ENCODE results near the gene IGSF11.
"Not testable (repeated sequence)": the region's sequence is repeated elsewhere in the genome, so short reads cannot be mapped to it uniquely, and the experiment has no call there.

Gene IGSF11, protein sequence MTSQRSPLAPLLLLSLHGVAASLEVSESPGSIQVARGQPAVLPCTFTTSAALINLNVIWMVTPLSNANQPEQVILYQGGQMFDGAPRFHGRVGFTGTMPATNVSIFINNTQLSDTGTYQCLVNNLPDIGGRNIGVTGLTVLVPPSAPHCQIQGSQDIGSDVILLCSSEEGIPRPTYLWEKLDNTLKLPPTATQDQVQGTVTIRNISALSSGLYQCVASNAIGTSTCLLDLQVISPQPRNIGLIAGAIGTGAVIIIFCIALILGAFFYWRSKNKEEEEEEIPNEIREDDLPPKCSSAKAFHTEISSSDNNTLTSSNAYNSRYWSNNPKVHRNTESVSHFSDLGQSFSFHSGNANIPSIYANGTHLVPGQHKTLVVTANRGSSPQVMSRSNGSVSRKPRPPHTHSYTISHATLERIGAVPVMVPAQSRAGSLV

DNA sequence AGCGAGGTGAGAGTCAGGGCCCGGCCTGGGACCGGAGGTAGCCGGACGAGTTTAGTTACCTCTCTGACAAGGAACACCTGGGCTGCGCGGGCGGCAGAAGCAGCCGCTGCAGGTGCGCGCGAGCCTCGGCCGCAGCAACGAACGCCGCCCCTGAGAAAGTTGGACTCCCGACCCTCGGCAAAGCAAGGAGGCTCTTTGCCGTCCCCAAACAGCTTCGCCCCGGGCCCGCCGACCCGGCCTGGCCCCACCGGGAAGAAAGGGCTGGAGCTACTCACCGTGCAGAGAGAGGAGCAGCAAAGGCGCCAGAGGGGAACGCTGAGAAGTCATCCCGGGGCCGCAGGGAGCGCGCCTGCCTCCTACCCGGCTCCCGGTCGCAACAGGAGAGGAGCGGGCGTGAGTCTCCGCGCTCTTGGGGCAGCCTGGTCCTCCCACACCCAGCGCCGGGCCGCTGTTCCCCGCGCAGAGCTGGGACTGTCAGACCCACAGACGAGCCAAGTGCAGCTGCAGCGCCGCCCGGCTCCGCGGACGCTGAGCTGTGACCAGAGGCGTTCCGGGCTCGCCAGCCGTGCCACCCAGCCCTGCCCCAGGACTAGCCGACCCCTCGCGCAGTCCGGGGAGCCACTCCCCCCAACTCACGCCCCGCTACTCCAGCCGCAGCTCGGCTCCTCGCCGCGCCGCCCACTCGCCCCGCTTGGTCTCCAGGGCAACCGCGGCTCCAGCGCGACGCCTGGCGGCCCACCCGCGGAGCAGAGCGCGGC is at the start of gene IGSF11:
TSS of gene IGSF11 (minus strand) at position 591 of the 758 bp plus-strand sequence. CDS start at position 327, 264 bp downstream.
- DNase-seq, result peak; percentile 64 to 68

DNA sequence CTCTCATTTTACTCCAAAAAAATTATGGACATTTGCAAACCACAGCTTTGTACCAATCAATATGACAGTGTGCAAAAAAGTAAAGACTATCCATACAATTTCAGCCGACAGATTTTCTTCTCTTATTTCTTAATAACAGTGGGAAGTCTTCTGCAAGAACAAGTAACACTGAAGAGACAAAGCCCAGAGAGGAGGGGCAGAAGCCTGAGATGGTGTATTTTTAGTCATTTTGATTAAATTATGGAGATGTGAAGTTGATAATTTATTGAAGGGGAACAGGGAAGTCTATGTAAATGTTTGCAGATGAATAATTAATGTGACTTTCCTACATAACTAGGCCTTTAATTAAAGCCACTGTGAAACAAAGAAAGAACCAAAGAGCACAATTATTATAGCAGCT is 45.7 kb upstream of the IGSF11 start:
- no peak for DNase-seq

DNA sequence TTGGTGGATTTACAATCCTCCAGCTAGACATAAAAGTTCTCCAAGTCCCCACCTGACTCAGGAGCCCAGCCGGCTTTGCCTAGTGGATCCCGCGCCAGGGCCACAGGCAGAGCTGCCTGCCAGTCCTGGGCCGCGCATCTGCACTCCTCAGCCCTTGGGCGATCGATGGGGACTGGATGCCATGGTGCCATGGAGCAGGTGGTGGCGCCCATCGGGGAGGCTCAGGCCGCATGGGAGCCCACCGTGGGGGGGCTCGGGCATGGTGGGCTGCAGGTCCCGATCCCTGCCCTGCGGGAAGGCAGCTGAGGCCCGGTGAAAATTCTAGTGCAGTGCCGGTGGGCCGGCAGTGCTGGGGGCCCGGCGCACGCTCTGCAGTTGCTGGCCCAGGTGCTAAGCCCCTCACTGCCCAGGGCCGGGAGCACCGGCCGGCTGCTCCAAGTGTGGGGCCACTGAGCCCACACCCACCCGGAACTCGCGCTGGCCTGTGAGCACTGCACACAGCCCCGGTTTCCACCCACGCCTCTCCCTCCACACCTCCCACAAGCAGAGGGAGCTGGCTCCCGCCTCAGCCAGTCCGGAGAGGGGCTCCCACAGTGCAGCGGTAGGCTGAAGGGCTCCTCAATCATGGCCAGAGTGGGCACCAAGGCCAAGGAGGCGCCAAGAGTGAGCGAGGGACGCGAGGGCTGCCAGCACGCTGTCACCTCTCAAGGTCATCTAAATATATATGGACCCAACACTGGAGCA is 38.8 kb upstream of the IGSF11 start:
- DNase-seq, result no peak

DNA sequence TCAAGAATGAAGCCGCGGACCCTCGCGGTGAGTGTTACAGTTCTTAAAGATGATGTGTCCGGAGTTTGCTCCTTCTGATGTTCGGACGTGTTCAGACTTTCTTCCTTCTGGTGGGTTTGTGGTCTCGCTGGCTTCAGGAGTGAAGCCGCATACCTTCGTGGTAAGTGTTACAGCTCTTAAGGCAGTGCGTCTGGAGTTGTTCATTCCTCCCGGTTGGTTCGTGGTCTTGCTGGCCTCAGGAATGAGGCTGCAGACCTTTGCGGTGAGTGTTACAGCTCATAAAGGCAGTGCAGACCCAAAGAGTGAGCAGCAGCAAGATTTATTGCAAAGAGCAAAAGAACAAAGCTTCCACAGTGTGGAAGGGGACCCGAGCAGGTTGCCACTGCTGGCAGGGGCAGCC is 37.8 kb upstream of the IGSF11 start:
- DNase-seq, result not testable (repeated sequence)

DNA sequence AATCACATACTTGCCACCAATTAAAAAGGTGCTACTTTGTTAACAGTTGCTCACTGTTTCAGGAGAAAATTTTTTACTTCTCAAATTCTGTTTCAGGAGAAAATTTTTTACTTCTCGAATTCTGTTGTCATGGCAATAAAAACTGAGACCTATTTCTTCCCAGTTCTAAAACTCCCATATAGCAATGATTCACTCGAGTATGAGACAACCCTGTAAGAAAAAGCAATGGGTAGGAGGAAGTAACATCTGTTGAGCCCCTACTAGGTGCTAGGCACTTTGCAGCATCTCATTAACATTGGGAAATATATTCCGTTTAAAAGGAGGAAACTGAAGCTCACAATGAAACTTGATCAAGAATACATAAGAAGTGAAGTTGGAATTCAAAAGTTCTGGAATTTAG is 35.1 kb upstream of the IGSF11 start:
- no peak for DNase-seq

DNA sequence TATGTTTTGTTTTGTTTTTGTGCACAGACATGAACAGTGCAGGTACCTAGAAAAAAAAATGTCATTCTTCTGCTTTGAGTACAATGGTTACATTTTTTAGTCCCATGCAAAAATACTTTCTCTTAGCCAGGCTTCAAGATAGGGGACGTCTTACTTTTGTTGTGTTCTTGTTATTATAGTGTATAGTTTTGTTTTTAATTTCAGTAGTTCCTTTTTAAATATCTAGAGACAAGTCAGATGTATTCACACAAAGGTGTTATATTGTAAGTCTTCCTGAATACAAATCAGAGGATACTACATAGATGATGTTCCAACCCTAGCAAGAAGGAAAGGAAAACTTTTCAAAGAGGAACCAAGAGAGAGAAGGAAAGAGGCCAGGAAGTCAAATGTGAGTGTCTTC is 28.8 kb upstream of the IGSF11 start:
- no peak for DNase-seq

DNA sequence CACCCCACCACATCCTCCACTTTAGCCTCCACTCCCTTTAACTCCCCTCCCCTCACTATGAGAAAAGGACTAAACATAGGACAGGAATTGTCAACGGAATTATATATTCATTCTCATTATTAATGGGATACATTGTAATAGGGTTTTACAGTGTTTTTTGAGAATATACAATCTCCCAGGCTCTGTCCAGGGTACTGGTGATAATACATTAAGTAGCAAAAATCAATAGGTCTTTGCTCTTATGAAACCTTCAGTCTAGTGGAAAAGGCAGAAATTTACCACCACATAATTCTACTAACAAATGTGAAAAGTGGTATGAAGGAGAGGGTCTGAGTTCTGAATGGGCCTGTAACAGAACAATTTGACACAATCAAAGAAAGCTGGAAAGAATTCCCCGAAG is 28.2 kb upstream of the IGSF11 start:
- no peak for DNase-seq

DNA sequence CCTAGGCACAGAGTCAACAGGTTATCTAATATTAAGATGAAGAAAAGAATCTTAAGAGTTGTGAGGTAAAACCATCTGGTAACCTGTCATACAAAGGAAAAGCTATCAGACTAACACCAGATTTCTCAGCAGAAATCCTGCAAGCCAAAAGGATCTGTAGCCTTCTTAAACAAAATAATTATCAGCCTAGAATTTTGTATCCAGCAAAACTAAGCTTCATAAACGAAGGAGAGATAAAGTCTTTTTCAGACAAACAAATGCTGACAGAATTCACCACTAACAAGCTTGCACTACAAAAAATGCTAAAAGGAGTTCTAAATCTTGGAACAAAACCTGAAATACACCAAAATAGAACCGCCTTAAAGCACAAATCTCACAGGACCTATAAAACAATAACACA is 9.9 kb upstream of the IGSF11 start:
- no peak for DNase-seq

DNA sequence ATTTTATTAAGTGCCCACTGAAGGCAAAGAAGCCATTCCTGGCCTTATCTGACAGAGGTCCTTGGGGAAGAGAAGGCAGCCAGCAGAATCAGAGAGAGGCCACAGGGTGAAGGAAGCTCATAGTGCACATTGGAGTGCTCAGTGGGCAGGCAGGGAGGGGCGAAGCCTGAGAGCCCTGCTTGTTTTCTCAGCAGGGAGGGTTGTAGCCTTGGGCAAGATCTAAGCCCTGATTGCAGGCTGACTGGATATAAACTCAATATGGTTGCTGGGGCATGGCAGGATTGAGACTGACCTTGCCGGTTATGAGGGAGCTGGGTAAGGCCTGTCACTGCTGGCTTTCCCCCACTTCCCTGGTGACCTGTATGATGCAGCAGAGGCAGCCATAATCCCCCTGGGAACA is 7.5 kb upstream of the IGSF11 start:
- DNase-seq, result no peak

DNA sequence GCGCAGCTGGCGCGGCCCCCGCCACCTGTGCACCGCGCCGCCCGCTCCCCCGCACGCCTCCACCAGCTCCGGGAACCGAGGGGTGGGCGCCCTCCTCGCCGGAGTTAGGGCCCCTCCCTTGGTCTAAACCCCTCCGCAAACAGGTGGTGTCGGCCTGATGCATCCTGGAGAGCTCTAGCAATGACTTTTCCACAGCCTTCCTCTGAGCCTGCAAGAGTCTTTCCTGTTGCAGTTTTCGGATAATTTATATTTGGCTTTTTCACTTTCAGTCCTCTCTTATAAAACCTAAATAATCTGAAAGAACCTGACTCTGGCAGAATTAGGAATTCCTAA is 334 bp upstream of the IGSF11 start:
- no peak for DNase-seq

DNA sequence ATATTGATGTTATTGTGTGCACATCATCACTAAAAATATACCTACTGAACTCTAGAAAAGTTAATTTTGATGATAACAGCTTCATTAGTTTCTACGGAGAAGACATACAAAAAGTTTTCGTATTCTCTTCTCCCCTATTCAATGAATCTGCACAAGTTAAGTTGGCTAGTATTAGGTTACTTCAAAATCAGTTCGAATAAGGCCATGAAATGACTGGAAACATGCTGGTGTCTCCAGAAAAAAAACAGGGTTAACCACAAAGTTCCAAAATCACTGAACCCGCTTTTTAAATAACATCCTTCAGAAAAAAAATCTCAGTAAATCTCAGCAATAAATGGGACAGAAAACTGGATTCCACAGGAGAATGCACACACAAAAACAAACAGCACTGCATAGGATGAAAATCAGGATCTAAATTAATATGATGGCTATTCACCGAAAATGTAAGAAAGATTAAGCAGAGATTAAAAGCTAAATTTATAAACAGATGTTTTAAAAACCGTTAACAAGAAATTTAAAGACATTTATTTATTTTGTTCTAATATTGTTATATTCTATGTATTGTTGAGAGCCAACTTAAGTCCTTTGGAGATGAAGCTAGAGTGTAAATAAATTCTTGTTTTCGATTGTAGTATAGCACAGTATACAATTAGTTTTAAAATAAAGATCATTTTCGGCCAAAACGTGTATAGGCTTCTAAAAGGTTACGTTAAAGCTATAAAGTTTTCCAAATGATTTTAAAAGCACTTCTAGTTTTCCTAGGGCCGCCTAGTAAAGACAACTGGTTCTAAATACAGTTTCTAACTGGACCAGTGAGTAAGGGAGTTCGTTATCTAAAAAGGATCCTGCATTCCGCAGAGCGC is 1.0 kb downstream of the IGSF11 start:
- no peak for DNase-seq

DNA sequence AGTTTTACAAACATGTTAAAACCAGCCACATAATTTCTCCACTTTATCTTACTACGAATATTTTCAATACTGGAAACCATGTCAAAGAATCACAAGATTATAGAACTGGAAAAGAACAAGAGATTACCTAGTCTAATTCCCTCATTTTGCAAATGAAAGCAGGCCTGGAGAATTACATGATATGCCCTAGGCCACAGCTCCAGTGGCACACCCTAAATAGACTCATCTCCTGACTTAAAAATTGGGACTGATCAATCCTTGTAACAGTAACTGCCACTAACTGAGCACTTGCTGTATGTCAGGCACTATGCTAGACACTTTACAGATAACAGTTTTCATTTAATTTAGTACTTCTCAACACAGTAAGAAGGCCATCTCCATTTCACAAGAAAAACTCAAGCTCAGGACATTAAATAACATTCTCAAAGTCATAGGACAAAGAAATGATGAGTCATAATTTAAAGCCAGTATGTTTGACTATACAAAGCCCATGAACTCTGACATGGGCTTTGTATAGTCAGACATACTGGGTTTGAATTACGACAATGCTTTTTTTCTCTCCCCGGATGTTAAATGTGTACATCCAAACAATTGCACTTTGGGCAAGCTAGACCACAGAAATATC is 9.4 kb downstream of the IGSF11 start:
- no peak for DNase-seq

DNA sequence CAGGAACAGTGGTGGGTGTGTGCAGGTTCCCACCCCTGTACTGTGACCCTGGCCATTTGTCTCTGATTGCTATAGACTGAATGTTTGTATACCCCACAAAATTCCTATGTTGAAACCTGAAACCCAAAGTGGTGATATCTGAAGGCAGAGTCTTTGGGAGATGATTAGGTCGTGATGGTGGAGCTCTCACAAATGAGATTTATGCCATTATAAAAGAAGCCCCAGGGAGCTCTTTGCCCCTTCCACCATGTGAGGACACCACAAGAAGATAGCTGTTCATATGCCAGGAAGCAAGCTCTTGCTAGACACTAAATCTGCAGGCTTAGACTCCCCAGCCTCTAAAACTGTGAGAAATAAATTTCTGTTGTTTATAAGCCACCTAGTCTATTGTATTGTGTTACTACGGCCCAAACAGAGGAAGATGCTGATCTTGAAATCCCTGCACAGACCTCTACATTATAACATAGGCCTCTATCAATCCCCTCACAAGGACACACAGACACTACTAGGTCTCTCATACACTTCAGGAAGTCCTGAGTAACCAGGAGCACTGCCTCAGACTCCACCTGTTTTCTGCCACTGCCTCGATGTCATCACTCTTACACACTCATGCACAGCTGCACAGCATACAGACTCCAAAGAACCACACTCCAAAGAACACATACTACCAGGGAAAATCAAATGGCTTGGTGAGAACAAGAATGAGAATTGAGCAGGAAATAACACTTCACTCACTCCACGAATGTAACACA is 14.7 kb downstream of the IGSF11 start:
- no peak for DNase-seq

DNA sequence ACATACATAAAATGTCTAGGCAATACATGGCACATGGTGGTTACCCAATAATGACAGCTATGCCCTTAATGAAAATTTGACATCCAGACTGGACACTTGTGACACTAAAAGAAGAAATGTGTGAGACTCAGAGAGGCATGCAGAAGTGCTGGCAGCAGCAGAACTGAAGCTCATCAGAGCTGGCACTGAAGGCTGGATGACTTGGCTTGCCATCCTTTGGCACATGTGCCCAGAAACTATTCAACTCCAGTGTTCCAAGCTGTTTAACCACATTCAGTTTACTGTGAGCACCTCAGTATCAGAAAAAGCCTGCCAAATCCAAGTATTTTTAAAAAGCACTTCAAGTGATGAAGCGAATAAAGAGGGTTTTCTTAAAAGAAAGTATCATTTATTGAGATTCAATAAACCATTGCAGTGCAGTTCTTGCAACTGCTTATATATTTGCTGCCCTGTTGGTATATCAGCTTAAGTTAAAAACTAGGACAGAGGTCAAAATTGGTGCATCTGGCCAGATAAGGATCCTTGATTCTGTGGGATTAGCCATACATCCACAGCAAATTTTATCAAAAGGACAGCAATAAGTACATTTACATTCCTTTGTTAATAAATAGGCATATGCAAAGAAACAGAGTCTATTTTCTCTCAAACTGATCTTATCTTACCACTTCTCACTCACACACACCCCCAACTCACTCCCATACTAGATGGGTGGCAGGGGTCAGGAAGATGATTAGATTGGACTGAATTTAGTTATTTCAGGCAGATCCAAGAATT is 15.8 kb downstream of the IGSF11 start:
- no peak for DNase-seq

DNA sequence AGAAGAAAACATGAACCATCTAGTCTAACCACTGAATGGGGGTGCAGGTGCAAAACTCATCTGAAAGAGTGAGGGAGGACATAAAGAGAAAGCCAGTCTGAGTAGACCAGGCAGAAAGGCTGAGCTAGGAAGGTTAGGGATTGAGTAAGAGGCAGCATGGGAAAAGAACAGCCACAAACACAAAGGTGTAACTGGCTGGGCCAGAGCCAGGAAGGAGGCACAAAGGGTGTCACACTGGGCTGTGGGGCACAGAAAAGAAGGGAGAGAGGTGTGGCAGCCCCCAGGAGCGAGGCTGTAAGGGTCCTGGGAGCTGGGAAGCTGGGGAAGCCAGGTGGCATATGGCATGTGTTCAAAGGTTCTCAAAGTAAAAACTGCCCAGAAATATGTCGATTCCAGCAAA is 18.7 kb downstream of the IGSF11 start:
- no peak for DNase-seq

DNA sequence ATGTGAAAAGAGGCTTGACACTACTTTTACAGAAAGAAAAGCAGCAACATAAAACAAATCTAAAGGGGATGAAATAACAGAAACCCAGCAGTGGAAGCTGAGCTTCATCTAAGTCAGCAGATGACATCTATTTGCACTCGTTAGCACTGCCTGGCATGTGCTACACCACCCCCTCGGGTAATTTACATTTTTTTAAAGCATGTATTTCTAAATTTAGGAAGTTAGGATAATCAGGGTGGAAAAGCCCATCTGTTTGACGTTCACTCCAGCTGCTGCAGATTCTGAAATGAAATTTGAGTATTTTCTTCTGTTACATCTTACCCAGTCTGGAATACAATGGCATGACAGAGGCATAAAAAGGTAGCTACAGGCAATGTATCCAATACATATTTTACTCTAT is 20.7 kb downstream of the IGSF11 start:
- DNase-seq, result no peak

DNA sequence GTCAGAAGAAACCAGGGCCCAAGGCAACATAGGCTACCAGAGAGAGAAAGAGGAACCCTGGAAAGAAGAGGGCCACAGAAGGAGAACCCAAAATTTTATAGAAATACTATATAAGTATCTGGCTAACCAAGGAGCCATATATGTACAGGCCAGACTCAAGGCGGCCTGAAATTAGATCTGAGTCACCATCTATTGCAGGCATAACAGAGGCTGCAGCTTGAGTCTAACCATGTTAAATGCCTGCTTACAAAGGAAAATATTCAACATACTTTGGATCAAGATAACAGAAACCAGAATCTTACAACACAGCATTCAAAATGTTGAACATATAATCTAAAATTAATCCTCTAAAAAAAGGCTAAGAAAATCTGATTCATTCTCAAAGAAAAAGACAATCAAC is 23.1 kb downstream of the IGSF11 start:
- no peak for DNase-seq

DNA sequence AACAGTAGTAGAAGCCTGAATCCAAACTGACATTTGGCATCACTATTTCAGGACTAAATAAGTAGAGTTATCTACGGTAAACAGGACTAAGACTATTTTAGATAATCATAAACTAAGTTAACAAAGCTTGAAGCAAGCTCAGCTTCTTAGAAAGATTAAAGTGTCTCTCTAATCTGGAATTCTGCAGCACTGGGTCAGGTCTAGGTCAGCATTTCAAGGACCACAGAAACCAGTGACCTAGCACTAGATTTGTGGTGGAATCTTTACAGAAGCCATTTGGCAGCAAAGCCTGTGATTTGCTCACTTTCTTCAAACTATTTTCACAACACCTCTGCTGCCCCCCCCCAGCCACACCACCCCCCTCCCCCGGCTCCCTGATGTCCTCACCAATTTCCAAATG is 37.5 kb downstream of the IGSF11 start:
- DNase-seq, result no peak

DNA sequence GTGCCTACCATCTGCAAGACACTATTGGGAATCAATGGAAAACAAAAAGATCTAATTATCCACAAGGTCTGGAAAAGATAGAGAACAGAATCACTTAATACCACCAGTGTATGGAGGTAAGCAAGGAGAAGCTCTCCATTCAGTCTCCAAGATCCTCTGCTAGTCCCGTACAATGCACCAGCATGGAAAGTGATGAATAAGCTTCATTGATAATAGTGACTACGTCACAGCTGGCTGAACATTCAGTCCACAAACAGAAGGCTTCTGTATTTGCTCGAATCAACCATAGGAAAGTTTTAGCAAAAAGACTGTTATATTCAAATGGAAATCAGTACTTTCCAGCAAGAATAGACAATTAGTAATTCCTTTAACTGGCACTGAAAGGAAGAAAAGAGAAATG is 42.9 kb downstream of the IGSF11 start:
- no peak for DNase-seq

DNA sequence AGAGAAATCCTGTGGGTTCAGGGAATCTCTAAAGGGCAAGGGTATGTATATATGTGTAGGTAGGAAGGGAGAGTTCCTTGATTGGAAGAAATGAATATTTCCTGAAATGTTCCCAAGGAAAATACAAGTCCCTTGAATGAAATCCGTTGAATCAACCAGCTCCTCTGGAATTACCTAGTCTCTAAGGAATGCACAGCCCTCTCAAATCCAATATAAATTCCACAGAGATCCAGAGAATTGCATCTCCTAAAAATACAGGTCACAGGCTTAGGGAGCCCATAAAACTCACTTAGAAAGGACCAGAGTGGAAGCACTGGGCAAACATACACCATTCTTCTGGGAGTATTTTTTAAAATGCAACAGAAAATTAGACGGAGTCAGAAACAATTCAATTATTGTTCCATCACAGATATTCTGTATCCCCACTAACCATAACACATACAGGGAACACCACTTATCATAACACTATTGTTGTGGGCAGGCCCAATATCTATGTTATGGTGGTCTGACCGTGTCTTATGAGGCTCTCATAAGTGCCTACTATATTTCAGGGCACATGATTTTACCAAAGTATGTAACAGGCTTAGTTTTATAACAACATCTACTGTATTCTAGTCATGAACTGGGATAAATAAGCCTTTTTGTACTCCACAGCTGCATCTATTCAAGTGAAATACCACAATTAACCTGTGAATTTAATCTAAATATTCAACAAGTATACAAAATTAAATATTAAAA is 43.7 kb downstream of the IGSF11 start:
- DNase-seq, result no peak

Measured in activated CD4-positive, alpha-beta T cell treated with anti-CD3 and anti-CD28 coated beads for 4 hours (primary cell).